Hematopoietic multipotent progenitor cell treated with erythropoietin and hydrocortisone succinate and interleukin-3 and kit ligand, for 8 days (in vitro differentiated cells): ENCODE data around the gene PLCG1.

Experiments
- DNase-seq: peaks from one replicate; pipeline ENCODE4 v3.0.0-alpha.2; 2015

The PLCG1 gene

GRCh38 chr20:41168281-41169161, 31.2 kb downstream of the PLCG1 start:
- DNase-seq, result no peak

- no peak for DNase-seq
Observed at GRCh38 chr20:41169162-41169690, 31.9 kb downstream of the PLCG1 start.

DNA sequence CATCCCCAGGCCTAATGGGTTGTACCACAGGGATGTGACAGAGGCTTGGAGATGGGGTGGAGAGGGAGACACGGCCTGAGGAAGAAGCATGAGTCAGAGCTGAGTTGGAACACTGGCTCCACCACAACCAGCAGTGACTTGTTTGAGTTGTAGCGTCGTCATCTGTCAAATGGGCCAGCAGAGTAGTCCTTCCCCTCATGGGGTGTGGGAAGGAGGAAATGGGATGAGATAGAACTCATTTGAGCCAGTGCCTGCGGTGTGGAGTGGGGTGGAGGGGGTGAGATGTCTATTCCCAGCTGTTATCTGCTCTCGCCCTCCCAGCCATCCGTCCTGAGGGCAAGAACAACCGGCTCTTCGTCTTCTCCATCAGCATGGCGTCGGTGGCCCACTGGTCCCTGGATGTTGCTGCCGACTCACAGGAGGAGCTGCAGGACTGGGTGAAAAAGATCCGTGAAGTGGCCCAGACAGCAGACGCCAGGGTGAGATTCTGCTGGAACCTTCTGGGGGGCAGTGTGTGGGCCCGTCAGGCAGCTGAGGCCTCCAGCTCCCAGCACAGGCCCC, 32.5 kb downstream of the PLCG1 start:
- no peak for DNase-seq

- DNase-seq, result no peak
Observed at GRCh38 chr20:41170386-41171105, 33.2 kb downstream of the PLCG1 start.

DNA sequence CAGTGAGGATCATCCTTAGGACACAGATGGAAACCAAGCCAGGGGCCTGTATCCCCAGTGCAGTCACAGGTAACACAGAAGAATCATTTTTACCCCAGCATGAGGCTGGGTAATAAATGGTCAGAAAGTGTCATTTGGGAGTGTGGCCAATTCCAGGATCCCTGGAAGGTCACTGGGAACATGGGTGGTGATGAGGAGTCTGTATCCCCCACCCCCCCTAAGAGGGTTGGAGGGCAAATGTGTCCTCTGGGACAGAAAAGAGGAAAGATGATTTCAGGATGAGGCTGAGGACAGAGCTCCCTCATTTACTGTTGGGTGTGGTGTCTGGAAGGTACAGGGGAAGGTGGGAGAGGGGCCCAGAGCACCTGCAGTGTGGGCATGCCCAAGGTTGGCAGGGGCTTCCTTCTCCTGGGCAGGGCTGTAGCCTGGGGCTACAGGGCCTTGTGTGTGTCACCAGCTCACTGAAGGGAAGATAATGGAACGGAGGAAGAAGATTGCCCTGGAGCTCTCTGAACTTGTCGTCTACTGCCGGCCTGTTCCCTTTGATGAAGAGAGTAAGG, 34.5 kb downstream of the PLCG1 start:
- no peak for DNase-seq

- no peak for DNase-seq
Observed at GRCh38 chr20:41172296-41173140, 35.2 kb downstream of the PLCG1 start.

DNA sequence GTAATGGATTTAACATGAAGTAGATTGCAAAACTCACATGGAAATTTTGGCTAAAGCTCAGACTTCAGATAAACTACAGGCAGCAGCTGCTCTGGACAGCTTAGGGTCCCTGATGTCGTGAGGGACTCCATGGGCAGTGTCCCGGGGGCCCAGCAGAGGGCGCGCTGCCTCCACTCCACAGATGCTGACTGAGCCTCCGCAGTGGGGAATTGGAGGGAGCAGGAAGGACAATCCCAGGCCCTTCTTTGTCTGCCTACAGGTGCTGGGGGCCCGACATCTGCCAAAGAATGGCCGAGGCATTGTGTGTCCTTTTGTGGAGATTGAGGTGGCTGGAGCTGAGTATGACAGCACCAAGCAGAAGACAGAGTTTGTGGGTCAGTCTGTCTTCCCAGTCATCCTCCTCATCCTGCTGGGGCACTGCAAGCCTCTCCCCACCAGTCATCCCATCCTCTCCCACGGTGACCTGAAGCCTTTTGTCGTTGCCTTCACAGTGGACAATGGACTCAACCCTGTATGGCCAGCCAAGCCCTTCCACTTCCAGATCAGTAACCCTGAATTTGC, 35.9 kb downstream of the PLCG1 start:
- peak; percentile 64 for DNase-seq

GRCh38 chr20:41173791-41174341, 36.5 kb downstream of the PLCG1 start:
- DNase-seq, result no peak

GRCh38 chr20:41174373-41174772, 37.0 kb downstream of the PLCG1 start:
- DNase-seq, result no peak

GRCh38 chr20:41174782-41175181, 37.4 kb downstream of the PLCG1 start:
- no peak for DNase-seq

DNA sequence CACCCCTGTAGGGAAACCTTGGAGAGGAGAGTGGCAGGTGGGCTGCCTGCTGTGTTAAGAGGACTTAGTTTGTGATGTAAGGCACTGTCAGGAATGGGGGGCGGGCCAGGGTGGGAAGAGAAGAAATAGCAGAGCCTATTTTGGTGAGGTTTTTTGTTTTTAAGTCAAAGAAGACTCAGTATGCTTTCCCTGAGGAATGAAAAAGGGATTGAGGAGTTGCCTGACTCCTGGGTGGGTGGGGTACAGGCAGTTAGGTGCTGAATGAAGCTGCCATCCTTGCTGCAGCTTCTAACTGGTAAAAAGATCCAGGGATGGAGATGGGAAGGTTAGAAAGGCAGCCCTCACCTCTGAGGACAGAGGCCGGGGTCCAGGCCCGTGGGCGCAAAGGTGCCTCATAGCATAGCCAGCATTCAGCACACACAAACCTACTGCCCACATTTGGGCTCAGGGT, 37.9 kb downstream of the PLCG1 start:
- DNase-seq, result no peak

GRCh38 chr20:41175727-41176330, 38.5 kb downstream of the PLCG1 start:
- DNase-seq, result no peak

GRCh38 chr20:41176711-41177552, 39.6 kb downstream of the PLCG1 start:
- no peak for DNase-seq

GRCh38 chr20:41177636-41178035, 40.3 kb downstream of the PLCG1 start:
- DNase-seq, result no peak

DNA sequence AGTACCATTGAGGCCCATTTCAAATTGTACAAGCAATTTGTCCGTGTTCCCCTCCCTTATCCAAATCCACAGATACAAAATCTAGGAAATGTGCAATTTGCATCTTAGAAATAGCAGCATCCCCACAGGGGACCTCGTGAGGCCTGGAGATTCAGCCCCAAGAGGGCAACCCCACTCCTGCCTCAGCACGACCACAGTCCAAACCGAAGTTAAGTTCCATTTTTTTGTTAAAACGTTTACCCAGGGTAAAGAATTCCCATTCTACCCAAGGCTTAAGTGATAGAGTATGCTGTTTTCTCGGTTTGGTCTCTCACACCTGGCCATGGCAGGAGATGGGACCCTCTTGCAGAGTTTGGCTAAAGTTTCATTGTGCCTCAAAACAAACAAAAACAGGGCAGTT, 41.2 kb downstream of the PLCG1 start:
- DNase-seq, result no peak

DNA sequence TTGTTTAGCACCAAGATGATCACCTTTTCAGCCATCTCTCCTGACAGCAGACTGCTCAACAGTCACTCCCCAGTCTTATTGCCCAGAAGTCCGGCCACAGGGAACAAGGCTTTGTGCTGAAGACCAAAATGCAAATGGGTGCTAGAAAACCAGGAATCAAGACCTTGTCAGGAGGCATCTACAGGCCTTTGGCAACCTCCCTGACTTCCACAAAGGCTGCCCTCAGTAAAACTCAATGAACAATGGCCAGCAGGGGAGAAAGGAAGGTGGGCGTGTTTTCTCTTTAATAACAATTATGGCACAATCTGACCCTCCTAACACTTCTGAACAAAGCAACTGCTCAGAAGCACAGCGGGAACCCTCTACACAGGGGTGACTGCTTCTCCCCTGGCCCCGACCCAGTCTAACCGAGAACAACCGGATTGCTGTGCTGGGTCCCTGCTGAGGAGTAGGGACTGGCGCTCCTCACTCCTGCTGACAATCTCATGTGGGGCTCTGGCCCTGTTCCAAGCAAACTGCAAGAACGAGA, 41.6 kb downstream of the PLCG1 start:
- DNase-seq, result no peak

GRCh38 chr20:41179961-41180360, 42.6 kb downstream of the PLCG1 start:
- DNase-seq, result no peak

DNA sequence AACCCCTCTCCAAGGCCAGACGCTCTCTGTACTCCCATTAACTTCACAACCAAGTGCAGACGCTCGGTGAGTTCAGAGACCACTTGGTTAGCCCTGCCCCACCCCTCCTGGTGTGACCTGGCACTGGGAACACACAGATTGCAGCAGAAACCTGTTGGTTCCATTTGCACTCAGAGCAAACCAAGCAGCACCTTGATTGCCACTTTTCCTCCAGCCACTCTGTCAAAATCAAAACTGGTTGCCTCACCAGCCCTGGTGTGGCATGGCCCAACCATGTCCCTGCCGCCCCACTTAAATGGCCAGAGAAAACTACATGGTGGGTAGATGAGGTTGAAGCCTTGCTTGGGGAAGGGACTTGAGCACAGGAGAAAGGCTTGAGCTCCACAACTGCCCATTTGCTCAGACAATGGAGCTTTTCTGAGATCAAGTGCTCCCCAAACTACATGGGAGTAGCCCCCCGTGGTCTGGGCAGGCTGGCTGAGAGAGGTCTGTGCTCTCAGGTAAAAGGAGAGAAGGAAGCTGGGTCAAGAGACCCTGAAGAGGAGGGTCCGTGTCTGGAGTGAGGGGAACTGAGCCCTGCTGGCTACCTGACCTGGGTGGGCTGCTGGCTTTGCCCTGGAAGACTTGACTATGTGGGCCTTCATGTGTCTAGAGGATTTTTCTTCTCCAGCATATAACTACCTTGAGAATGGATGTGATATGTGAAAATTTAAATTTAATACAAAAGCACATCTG, 43.4 kb downstream of the PLCG1 start:
- no peak for DNase-seq

DNA sequence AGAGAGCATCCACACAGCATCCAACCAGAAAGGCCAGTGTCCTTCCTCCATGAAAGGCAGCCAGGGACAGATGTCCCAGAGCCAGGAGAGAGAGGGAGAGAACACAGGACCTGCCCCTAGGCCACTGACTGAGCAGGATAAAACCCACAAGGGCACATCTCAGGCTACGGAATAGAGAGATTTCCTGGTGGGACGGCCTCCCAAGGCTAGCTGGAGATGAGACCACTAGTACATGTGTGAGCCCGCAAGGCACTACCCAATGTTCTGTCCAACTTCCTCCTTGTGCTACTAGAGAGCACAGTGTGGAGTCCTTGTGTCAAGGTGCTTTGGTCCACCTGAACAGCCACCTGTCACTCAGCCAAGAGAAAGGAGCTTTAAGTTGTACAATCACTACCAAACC, 44.2 kb downstream of the PLCG1 start:
- DNase-seq, result no peak
